Endometrium (tissue), 2 donors: ENCODE data around the gene RBM39.
"Not testable (repeated sequence)": the region's sequence is repeated elsewhere in the genome, so short reads cannot be mapped to it uniquely, and the experiment has no call there.

Experiments used
- FAIRE-seq: peaks from 2 replicates; lab custom pipeline; 2012; peaks lifted over from hg19 to GRCh38; lab: Jason Lieb, UNC
- donor health status: control.
- donor health status: control.

RBM39 gene

DNA sequence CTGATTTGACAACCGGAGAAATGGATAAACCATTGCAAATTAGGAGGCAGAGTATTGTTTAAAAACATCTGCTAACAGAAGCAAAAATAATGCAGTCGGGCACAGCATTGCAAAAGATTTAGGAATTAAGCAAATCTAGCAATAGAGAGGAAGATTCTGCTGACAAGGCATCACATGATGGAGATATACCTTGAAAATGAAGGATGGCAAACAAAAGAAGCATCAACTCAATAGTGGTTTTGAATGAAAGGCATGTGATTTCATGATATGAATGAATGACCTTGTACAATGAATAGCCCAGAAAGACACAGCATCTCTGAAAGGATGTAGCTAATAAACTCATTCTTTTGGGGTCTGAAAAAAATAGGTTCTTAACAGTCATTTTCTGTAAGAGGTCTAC lies 8.6 kb upstream of the RBM39 start:
- no peak for FAIRE-seq

DNA sequence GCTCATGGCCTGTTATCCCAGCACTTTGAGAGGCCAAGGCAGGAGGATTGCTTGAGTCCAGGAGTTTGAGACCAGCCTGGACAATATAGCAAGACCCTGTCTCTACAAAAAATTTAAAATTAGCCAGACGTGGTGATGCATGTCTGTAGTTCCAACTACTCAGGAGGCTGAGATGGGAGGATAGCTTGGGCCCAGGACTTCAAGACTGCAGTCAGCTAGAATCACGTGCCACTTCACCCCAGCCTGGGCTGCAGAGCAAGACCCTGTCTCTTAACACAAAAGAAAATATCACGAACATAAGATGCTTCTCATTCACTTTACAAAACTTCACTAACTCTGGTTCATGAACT lies 2.4 kb upstream of the RBM39 start:
- FAIRE-seq, result not testable (repeated sequence)

DNA sequence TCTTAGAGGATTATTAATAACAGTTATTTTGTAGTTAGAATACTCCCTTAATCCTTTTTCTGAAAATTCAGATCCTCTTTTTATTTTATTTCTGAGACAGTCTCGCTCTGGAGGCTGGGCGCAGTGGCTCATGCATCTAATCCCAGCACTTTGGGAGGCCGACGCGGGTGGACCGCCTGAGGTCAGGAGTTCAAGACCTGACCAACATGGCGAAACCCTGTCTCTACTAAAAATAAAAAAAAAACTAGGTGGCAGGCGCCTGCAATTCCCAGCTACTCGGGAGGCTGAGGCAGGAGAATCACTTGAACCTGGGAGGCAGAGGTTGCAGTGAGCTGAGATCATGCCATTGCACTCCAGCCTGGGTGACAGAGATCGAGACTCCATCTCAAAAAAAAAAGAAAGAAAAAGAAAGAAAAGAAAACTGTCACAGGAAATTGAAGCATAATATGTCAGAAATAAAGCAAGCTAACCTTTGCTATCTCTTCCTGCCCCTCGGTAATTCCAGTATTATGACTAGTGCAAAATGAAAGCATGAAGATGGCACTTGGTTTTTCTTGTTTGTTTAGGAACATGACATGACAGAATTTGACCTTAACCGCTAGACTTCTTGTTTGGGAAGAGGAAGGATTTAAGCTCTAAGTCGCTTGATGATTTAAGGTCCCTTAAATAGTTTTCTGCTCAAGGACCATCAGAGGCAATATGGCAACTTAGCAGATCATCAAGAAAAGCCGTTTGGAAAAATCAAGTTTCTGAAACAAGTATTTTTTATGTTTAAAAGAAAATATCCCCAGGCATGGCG lies 1.8 kb upstream of the RBM39 start:
- FAIRE-seq, result no peak

DNA sequence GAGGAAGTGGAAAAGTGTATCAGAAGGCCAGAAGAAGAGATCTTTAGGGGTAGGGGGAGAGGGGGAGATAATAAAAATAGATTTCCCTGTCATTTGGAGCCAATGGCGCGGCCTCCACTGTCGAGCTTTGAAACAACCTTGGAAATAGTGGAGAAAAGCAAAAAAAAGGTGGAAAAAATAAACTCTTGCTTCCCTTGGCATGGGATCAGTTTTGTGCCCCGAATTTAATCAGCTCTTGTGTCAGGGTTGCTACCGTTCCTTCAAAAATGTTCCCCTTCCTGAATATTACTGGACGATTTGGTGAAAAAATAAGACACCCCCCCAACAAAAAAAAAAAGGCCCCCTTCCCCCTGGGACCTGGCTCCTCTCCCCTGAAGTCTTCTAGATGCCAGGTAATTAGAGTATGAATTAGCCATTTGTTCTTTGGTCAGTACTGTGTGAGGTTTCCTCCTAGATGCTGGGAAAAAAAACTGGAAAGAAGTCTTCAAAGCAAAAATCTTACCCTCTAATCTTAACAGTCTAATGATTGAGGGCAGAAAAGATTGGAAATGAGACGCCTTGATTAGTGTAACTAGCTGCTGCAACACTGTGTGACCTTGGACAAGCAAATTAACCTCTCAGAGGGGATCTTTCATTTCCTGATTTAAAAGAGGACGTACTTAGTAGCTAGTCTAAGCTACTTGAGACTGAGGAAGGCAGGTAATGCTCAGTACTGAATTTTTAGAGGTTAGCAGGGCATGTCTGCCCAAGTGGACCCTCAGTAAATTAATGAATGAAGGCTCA lies 872 bp upstream of the RBM39 start:
- FAIRE-seq, result no peak

DNA sequence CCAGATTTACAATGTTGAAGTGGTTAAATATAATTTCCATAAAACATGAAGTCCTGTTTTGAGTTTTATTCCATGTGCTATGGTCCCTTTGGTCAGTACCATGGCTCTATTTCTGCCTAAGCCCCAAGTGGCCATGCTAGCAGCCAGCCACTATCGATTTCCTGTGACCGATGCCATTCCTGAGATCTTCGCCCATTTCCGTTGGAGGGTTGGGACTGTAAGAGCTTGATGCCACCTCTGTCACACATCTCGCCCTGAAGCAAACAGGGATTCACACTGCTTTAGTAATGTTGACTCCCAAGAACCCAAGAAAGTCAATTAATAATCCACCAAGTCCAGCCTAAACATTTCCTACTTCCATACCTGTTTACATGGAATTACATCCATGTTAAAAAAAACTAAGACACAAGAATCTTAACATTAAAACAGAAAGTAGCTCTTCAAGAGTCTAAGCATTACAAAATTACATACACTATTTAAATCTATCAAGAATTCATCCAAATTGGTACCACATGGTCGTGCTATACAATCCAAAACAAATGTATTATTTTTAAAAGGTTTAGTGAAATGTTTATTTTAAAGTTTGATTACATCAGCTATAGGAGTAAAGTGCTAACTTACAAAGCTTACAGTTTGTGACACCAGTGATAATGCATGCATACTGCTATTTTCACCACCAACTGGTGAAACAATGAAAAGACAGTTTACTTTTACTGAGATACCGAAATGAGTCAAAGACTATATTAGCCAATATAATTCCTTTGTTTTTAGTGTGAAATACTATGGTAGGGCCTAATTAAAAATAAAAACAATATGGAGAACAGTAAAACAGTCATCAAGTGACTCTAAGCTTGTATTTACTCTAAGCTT lies 2.5 kb downstream of the RBM39 start:
- no peak for FAIRE-seq

DNA sequence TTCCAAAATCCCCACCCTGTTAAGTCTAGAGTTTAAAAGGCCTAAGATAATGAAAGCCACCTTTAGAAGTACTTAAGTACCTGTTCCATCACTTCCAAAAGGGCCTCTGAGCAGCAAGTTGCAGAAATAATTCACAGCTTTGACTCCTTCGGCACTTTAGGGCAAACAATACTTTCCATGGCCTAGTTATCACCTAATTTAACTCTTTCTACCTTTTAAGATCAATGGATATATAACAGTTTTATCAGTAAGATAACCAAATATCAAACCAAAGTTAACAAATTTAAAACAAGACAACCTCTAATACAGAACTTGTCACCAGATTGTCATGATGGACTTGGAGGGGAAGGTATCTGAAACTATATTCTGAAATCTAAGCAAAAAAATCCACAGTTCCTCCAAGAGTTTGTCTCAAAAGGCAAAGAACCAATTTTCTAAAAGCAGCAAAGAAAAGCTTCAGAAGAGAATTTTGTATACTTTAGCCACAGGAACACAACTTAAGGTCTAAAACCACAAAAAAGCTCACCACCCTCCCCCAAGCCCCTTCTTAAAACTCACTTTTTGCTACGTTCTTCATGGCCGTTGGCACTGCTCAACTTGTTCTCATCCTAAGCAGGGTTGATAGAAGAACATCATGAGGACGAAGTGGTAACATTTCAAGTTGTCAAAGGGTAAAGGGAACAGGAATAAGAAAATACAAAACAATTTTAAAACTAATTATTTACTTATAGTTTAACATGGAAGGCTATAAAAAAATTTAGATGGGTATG lies 3.5 kb downstream of the RBM39 start:
- FAIRE-seq, result no peak

GRCh38 chr20:35737865-35738333 lies 4.2 kb downstream of the RBM39 start:
- no peak for FAIRE-seq

DNA sequence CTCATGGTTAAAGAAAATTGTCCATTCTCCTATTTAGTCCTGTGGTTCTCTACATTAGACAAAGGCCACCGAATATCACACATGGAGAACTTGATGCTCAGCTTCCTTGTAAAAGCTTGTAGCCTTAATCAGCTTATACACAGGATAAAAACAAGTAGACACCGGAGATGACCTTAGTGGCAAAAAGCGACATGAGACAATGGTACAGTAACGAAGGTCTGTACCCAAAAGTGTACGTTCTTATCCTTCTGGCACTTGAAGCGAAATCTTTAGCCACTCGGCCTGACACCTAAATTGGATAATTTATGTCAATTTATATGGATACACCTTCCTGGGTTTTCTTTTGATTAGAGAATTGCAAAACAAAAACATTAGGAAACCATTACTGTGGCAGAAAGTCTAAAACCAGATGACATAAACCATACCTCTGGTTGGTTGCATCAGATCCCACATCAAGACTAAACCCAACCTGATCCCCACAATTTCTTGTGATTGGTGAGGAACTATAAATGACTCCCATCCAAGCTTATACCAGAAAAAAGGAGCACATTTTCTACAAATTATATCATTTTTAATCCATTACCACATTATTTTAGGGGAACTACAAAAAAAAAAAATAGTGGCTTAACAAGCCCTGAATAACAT lies 6.1 kb downstream of the RBM39 start:
- FAIRE-seq, result no peak

GRCh38 chr20:35734777-35735649 lies 7.0 kb downstream of the RBM39 start:
- no peak for FAIRE-seq

DNA sequence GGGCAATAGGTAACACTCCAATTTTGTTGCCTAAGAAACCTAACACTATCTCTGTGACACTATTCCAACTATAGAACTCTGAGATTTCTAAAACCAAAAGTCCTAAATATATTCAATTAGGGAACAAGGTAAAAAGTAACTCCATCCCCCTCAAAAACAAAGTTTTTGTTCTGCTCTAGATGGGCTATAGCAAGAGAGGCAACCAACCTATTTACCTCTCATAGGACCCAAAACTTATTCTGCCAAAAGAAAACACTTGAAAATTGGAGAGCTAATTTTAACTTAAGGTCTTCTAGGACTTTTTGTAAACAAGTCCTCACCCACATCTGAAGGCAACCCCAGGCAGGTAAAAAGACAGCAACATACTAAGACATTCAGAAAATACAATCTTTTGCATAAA lies 7.7 kb downstream of the RBM39 start:
- no peak for FAIRE-seq

GRCh38 chr20:35732644-35732982 lies 9.4 kb downstream of the RBM39 start:
- FAIRE-seq, result no peak

- no peak for FAIRE-seq
These were observed 10.0 kb downstream of the RBM39 start for GRCh38 chr20:35731862-35732643.

DNA sequence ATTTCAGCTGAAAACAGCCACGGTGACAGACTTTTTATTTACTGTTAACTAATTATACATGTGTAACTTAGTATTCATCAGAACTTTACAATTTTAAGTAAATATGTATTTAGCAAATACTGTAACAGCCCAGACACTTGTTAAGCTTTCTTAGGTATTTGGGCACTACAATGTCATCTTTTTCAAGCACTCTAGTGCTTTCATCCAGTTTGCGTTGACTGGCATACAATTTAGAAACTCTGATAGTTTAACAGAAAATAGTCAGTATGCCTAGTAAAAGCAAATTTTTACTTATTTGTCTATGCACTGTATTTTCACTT lies 10.6 kb downstream of the RBM39 start:
- no peak for FAIRE-seq

- FAIRE-seq, result no peak
These were observed 11.2 kb downstream of the RBM39 start for GRCh38 chr20:35730583-35731468.

DNA sequence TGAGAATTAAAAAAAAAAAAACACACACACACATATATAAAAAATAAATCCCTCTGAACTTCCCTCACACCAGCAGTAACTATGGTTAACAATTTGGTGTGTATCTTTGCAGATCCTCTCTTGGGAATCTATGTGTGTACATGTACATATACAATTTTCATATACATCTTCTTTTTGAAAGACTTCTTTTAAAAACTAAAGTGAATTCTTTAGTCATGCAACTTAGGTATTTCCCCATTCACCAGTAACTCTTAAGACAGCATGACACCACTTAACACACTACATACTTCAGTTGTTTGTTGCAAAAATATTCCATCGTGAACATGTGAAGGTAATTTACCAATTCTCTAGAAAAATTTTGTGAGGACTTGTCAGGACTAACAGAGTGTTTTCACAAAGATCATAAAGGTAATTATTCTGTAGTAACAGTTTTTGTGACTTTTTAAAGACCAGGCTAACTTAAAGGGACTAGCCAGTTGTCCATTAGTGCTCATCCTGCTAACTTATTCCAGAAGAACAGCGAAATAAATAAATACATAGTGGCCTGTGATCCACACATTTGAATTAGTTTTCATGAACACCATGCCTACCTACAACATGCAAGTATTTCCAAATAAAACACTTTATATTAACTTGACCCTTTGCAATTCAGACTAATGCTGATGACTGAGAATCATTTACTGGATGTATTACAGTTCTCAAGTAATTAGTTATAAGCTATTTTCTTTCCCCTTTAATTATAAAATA lies 12.1 kb downstream of the RBM39 start:
- no peak for FAIRE-seq

GRCh38 chr20:35729283-35729807 lies 12.7 kb downstream of the RBM39 start:
- no peak for FAIRE-seq

GRCh38 chr20:35726842-35727711 lies 15.0 kb downstream of the RBM39 start:
- no peak for FAIRE-seq
